ENCODE results near the gene PRPH. TPM values are rescaled to one million over a fixed set of nuclear protein-coding genes. Genes with fewer than 3 reads are reported as not detected.
A peak's percentile ranks its signal among the peaks of the same experiment; 100 is the strongest.
"Not testable (repeated sequence)": the region's sequence is repeated elsewhere in the genome, so short reads cannot be mapped to it uniquely, and the experiment has no call there.

Gene PRPH
- total and polyA plus RNA-seq, 4 donors, result 0.19 to 2.7 (median 0.67) TPM

- Histone ChIP-seq H3K9me3 (ENCODE audit: control insufficient read depth in 4 of 4, insufficient read depth in 3 of 4, low read length in 3 of 4) (no peaks in the 10 kb centered on the region), H3K27me3 (ENCODE audit: control insufficient read depth in 3 of 3, insufficient read depth in 3 of 3, low read length in 2 of 3) (no peaks in the 10 kb centered on the region), H3K36me3 (ENCODE audit: control insufficient read depth in 4 of 4, insufficient read depth in 4 of 4, low read length in 4 of 4) (peaks cover 0 to 8% (median 2%) of the 10 kb centered on the region in 4 donors), H3K4me3 (peak overlapping the region; percentile 46), H3K9ac (ENCODE audit: insufficient read depth in 1 of 2, low read length in 2 of 2) (peak overlapping the region in 1 of 2 donors; percentile 17), H3K27ac (ENCODE audit: low read depth in 1 of 2, low read length in 1 of 2) (peak overlapping the region; percentile 88 to 90), H3K4me1 (ENCODE audit: control insufficient read depth in 5 of 5, insufficient read depth in 5 of 5, low read length in 5 of 5) (peaks cover 0 to 6% (median 6%) of the 10 kb centered on the region in 5 donors)
- 0 to 1% methylated on average over 35 of the region's 35 CpGs for WGBS, 2 donors
- ATAC-seq (ENCODE audit: insufficient read depth, low FRiP score), result peak; percentile 59
- TF ChIP-seq, protein P1, sequence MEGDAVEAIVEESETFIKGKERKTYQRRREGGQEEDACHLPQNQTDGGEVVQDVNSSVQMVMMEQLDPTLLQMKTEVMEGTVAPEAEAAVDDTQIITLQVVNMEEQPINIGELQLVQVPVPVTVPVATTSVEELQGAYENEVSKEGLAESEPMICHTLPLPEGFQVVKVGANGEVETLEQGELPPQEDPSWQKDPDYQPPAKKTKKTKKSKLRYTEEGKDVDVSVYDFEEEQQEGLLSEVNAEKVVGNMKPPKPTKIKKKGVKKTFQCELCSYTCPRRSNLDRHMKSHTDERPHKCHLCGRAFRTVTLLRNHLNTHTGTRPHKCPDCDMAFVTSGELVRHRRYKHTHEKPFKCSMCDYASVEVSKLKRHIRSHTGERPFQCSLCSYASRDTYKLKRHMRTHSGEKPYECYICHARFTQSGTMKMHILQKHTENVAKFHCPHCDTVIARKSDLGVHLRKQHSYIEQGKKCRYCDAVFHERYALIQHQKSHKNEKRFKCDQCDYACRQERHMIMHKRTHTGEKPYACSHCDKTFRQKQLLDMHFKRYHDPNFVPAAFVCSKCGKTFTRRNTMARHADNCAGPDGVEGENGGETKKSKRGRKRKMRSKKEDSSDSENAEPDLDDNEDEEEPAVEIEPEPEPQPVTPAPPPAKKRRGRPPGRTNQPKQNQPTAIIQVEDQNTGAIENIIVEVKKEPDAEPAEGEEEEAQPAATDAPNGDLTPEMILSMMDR (IDR thresholded peaks at IDR 0.05; ENCODE audit: control extremely low read depth, extremely low read depth), result no peak
- DNase-seq, result no peak
Observed at GRCh38 chr12:49264466-49264872, 30.5 kb upstream of the PRPH start.

DNA sequence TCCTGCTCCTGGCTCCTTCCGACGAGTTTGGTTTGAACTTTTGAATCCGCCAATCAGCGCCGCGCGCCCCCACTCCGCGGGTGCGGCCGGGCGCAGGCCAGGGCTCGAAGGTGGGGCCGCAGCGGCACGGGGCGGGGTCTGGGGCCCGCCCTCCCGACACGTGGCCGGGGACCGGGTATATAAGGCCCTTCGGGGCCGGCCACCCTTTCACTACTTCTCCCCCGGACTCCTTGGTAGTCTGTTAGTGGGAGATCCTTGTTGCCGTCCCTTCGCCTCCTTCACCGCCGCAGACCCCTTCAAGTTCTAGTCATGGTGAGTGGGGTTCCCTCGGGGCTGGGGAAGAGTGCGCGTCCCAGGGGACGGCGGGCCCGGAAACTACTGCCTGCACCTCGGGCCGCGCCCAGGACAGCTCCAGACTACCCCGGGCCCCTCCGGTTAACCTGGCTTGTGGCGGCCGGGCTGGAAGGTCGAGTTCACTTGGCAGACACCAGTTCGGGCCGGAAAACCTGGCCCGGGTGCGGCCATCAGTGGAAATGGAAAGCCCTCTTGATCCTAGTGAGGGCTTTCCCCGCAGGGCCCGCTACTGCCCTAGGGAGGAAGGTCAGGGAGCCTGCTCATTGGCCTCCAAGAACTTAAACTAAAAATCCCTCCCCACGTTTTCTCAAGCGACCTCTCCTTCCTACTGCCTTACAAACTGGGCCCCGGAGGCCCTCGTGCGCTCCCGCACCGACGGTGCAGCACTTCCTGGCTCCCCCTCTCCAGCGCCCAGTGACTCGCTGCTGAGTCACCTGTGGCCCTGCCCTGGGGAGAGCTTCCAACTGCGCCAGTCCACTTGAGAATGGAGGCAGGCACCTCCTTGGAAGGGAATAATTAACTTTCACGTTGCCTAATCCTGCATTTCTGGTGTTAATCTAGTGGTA lies 29.8 kb upstream of the PRPH start, which contains the start of gene TUBA1C:
Gene TUBA1C (plus strand): TSS at position 210 of the 920 bp plus-strand sequence. CDS start 100 bp downstream, at position 310.
- no peaks in the 10 kb centered on the region for H3K27me3 ChIP-seq (ENCODE audit: control insufficient read depth in 3 of 3, insufficient read depth in 3 of 3, low read length in 2 of 3)
- peak; percentile 93 to 96 (median 93) for DNase-seq
- peak within 1 kb of the TSS; percentile 88 to 99 for H3K27ac ChIP-seq (ENCODE audit: low read depth in 1 of 2, low read length in 1 of 2)
- peak; percentile 92 for ATAC-seq (ENCODE audit: insufficient read depth, low FRiP score)
- H3K9ac ChIP-seq (ENCODE audit: insufficient read depth in 1 of 2, low read length in 2 of 2), result peak within 1 kb of the TSS in 1 of 2 donors; percentile 78
- H3K36me3 ChIP-seq (ENCODE audit: control insufficient read depth in 4 of 4, insufficient read depth in 4 of 4, low read length in 4 of 4), result peaks cover 2 to 13% (median 6%) of the 10 kb centered on the region in 4 donors
- H3K9me3 ChIP-seq (ENCODE audit: control insufficient read depth in 4 of 4, insufficient read depth in 3 of 4, low read length in 3 of 4), result no peaks in the 10 kb centered on the region
- H3K4me1 ChIP-seq (ENCODE audit: control insufficient read depth in 5 of 5, insufficient read depth in 5 of 5, low read length in 5 of 5), result peaks cover 0 to 6% (median 1%) of the 10 kb centered on the region in 5 donors
- TF ChIP-seq, protein P1 (IDR thresholded peaks at IDR 0.05; ENCODE audit: control extremely low read depth, extremely low read depth), result no peak
- H3K4me3 ChIP-seq, result peak within 1 kb of the TSS; percentile 88
- 1% methylated on average over 59 to 61 of the region's 61 CpGs for WGBS, 2 donors

- H3K4me1 ChIP-seq (ENCODE audit: control insufficient read depth in 5 of 5, insufficient read depth in 5 of 5, low read length in 5 of 5); DNase-seq; H3K27me3 ChIP-seq (ENCODE audit: control insufficient read depth in 3 of 3, insufficient read depth in 3 of 3, low read length in 2 of 3); H3K4me3 ChIP-seq; H3K9me3 ChIP-seq (ENCODE audit: control insufficient read depth in 4 of 4, insufficient read depth in 3 of 4, low read length in 3 of 4); ATAC-seq (ENCODE audit: insufficient read depth, low FRiP score); H3K9ac ChIP-seq (ENCODE audit: insufficient read depth in 1 of 2, low read length in 2 of 2); H3K27ac ChIP-seq (ENCODE audit: low read depth in 1 of 2, low read length in 1 of 2): not testable (repeated sequence)
- peaks cover 5 to 33% (median 24%) of the 10 kb centered on the region in 4 donors for H3K36me3 ChIP-seq (ENCODE audit: control insufficient read depth in 4 of 4, insufficient read depth in 4 of 4, low read length in 4 of 4)
- WGBS, 2 donors, result 84 to 94% methylated on average over 4 to 6 of the region's 6 CpGs
Observed at GRCh38 chr12:49269191-49269590, 25.8 kb upstream of the PRPH start.
